Chondrocyte (in vitro differentiated cells): ENCODE data around the gene PFKFB3. TPM values are rescaled to one million over a fixed set of nuclear protein-coding genes. Genes with fewer than 3 reads are reported as not detected.

Source experiments
- DNase-seq: peaks from one replicate; pipeline ENCODE4 v3.0.0; 2021; ENCODE audit warnings: mixed read lengths, low spot score
- H3K27ac Mint-ChIP-seq: one replicate; pipeline ENCODE4 v1.8.0; 2021; ENCODE audit warnings: mild to moderate bottlenecking, moderate library complexity, mixed read lengths; ENCODE audit not compliant: unreplicated experiment
- H3K27me3 Mint-ChIP-seq: 2 replicates; pipeline ENCODE4 v1.8.0; 2021; ENCODE audit warnings: low read depth, mixed read lengths
- H3K36me3 Mint-ChIP-seq: 2 replicates; pipeline ENCODE4 v1.8.0; 2021; ENCODE audit warnings: low read depth, mixed read lengths
- H3K4me1 Mint-ChIP-seq: 2 replicates; pipeline ENCODE4 v1.8.0; 2021; ENCODE audit warnings: low read depth, mild to moderate bottlenecking, mixed read lengths
- H3K4me3 Mint-ChIP-seq: one replicate; pipeline ENCODE4 v1.8.0; 2021; ENCODE audit warnings: mild to moderate bottlenecking, moderate library complexity, mixed read lengths; ENCODE audit not compliant: unreplicated experiment
- H3K9me3 Mint-ChIP-seq: 2 replicates; pipeline ENCODE4 v1.8.0; 2021; ENCODE audit warnings: low read depth, mixed read lengths
- total RNA-seq: library from RNA; stranded (reverse); gene quantifications from 3 replicates; pipeline ENCODE4 v1.2.1, GENCODE V29; 2021
- TF ChIP-seq, protein P1 (sequence below): fragments of 200-600 bp; sonication (generic); IDR thresholded peaks from 2 replicates; pipeline ENCODE4 v1.5.0; 2021; ENCODE audit warnings: antibody characterized with exemption, mild to moderate bottlenecking, moderate library complexity

PFKFB3 gene
- total RNA-seq, 1 donor from 2014 or later = 46.5 TPM

DNA sequence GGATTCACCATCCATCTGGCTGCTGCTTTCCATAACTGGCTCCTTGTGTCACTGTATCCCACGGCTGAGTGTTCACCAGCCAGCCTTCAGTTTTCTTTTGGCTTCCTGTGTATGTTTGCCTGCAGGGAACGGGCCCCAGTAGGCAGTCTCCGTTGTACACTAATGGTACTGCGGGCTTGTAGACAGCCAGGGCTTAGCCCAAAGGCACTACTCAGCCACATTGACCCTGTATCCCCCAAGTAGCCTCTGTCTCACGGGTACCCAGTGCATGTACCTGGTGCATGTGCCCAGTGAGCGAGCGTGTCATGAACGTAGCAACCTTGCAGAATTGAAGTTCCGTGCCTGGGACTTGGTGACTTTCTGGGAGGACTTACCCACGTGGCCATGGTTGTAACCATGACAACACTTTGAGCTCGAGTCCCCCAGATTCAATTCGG is 6.1 kb downstream of the PFKFB3 start:
- Mint-ChIP-seq H3K4me3 (no peak overlapping the region), H3K4me1 (peaks cover 60% of the 10 kb centered on the region), H3K27ac (peak overlapping the region; percentile 54), H3K9me3 (no peaks in the 10 kb centered on the region), H3K27me3 (no peaks in the 10 kb centered on the region), H3K36me3 (peaks cover 4% of the 10 kb centered on the region)
- TF ChIP-seq, protein P1, sequence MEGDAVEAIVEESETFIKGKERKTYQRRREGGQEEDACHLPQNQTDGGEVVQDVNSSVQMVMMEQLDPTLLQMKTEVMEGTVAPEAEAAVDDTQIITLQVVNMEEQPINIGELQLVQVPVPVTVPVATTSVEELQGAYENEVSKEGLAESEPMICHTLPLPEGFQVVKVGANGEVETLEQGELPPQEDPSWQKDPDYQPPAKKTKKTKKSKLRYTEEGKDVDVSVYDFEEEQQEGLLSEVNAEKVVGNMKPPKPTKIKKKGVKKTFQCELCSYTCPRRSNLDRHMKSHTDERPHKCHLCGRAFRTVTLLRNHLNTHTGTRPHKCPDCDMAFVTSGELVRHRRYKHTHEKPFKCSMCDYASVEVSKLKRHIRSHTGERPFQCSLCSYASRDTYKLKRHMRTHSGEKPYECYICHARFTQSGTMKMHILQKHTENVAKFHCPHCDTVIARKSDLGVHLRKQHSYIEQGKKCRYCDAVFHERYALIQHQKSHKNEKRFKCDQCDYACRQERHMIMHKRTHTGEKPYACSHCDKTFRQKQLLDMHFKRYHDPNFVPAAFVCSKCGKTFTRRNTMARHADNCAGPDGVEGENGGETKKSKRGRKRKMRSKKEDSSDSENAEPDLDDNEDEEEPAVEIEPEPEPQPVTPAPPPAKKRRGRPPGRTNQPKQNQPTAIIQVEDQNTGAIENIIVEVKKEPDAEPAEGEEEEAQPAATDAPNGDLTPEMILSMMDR = no peak
- DNase-seq = no peak

DNA sequence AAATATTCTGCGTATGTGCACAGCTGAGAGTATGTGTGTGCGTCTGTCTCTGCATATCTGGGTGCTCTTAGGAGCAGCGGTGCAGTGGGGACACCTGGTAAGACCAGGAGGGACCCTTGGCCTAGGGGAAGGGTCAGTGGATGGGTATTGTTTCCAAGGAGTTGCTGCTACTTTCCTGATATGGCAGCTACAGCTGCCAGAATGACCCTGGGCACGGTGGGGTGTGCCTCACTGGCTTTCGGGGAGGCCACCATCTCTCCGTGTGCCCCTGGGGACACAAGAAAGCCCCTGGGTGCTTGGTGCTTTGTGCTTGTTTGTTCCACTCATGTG is 8.6 kb downstream of the PFKFB3 start:
- H3K27me3 Mint-ChIP-seq = no peaks in the 10 kb centered on the region
- H3K4me3 Mint-ChIP-seq = no peak overlapping the region

DNA sequence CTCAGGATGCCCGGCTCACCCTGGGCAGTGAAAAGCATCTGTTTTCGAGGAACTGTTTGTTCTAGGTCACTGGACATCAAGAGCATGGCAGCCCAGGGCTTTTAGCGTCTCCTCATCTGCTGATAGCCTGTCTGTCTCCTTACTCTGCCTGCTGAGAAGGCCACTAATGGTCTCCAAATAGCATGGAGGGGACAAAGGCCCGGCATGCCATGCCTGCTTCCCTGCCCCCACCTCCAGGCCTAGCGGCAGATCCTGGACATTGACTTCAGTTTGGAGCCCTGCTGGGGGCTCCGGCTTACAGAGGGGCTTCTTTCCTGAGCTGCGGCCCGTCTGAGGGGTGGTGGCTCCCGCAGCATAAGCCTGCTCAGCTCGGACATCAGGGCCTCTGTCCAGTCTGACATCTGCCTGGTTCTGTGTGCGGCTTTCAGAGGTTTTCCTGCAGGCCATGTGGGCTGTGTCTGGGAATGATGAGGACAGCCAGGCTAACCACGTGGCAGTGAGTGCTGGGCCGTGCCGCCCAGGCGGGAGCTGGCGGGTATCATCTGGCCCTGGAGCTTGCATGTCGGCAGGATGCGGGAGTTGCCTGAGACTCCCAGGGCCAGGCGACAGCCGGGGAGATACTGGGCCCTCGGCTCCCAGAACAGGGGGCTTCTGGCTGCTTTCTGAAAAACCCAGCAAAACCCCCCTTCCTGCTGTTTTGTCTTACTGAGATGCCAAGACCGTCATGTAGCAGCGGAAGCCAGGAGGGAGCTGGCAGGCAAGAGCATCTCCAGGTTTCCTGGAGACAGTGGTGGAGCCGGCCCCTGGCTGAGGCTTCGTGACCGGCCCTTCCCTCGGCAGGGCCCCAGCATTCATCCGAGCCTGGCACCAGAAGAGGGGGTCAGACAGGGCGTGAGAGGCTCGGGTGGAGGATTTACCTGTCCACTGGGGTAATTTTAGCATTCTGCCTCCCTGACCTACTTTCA is 9.2 kb downstream of the PFKFB3 start:
- peaks cover 18% of the 10 kb centered on the region for H3K36me3 Mint-ChIP-seq
- H3K27me3 Mint-ChIP-seq = no peaks in the 10 kb centered on the region
- H3K4me3 Mint-ChIP-seq = no peak overlapping the region
- DNase-seq = peak; percentile 84
- no peak overlapping the region for H3K27ac Mint-ChIP-seq
- TF ChIP-seq, protein P1 = no peak
- no peaks in the 10 kb centered on the region for H3K9me3 Mint-ChIP-seq
- peaks cover 50% of the 10 kb centered on the region for H3K4me1 Mint-ChIP-seq

More for the DNA sequence above, 8.6 kb downstream of the PFKFB3 start:
- Mint-ChIP-seq H3K36me3 (peaks cover 13% of the 10 kb centered on the region), H3K27ac (peak overlapping the region; percentile 73), H3K9me3 (no peaks in the 10 kb centered on the region), H3K4me1 (peaks cover 50% of the 10 kb centered on the region)
- TF ChIP-seq, protein P1 = no peak
- DNase-seq = peak; percentile 51

DNA sequence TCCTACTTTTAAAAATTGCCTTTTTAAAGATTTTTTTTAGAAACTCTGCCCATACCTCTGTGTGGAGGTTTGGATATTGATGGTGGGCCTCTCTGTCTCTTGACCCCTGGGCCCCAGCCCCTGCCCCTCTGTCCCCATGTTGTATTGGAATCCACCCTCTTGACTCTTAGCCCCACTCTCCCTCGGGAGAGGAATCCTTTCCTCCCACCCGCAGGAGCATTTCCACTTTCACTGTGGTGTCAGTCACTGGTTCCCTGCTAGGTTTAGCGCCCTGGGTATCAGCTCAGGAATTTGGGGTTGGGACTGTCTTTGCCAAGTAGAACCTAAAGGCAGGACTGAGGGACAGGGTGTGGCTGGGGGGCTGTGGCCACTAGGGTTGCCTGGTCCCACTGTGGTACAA is 10.1 kb downstream of the PFKFB3 start:
- H3K4me3 Mint-ChIP-seq = no peak overlapping the region
- DNase-seq = peak; percentile 44
- TF ChIP-seq, protein P1 = no peak
- H3K27ac Mint-ChIP-seq = no peak overlapping the region
- peaks cover 22% of the 10 kb centered on the region for H3K36me3 Mint-ChIP-seq
- no peaks in the 10 kb centered on the region for H3K27me3 Mint-ChIP-seq
- peaks cover 48% of the 10 kb centered on the region for H3K4me1 Mint-ChIP-seq
- no peaks in the 10 kb centered on the region for H3K9me3 Mint-ChIP-seq

DNA sequence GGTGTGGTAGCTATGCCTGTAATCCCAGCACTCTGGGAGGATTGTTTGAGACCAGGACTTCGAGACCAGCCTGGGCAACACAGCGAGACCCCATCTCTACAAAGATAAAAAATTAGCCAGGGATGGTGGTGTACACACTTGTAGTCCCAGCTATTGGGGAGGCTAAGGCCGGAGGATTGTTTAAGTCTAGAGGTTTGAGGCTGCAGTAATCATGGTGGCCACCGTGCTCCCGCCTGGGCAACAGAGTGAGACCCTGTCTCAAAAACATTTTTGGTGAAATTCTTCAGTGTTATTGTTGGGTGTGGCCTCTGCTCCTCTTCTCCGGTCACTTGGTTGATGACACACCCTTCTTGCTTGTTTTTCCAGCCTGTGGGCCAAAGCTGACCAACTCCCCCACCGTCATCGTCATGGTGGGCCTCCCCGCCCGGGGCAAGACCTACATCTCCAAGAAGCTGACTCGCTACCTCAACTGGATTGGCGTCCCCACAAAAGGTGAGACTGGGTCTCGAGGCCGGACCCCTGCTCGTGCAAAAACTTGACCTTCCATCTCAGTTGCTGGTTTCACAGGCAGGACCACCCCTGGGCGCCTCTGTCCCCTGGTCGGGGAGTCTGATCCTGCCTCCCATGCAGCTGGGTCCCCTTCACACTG is 10.6 kb downstream of the PFKFB3 start:
- Mint-ChIP-seq H3K36me3 (peaks cover 24% of the 10 kb centered on the region), H3K4me1 (peaks cover 46% of the 10 kb centered on the region), H3K4me3 (no peak overlapping the region), H3K27me3 (no peaks in the 10 kb centered on the region), H3K27ac (peak overlapping the region; percentile 17), H3K9me3 (no peaks in the 10 kb centered on the region)
- DNase-seq = no peak
- TF ChIP-seq, protein P1 = no peak
